ENCODE data around the gene TPP1. TPM values are rescaled to one million over a fixed set of nuclear protein-coding genes. Genes with fewer than 3 reads are reported as not detected.
A peak's percentile ranks its signal among the peaks of the same experiment; 100 is the strongest.

The TPP1 gene
- total and polyA plus RNA-seq, 9 of the 15 experiments (the other 6 are each of a cell fraction or from before 2014, with no cell fraction given): 7.5 to 75.8 (median 15.7) TPM

- TF ChIP-seq TEAD2 (tag; IDR thresholded peaks at IDR 0.05) (no peak), EHMT2 (IDR thresholded peaks at IDR 0.05) (no peak), ELK3 (CRISPR knock-in tag; IDR thresholded peaks at IDR 0.05) (no peak), SRF (CRISPR knock-in tag; IDR thresholded peaks at IDR 0.05) (no peak; a peak in 1 of 4 replicates)
Observed at GRCh38 chr11:6638429-6638828, 19.2 kb upstream of the TPP1 start (continued).

- Histone ChIP-seq H3K4me1 (replicated peaks in 1 of 2; ENCODE audit: control insufficient read depth in 2 of 2, insufficient read depth in 2 of 2, low read length in 2 of 2) (peaks cover 30 to 38% of the 10 kb centered on the region in 2 experiments), H4K20me1 (replicated peaks; ENCODE audit: control insufficient read depth, insufficient read depth, low read length) (no peaks in the 10 kb centered on the region), H3K27me3 (ENCODE audit: control insufficient read depth in 2 of 2, insufficient read depth in 2 of 2, low read length in 2 of 2) (no peaks in the 10 kb centered on the region), H3K9ac (ENCODE audit: insufficient read depth in 1 of 2, low read depth in 2 of 2, low read length in 2 of 2) (no peak overlapping the region), H3K36me3 (ENCODE audit: control insufficient read depth, insufficient read depth, low read length) (no peaks in the 10 kb centered on the region), H3K4me2 (ENCODE audit: insufficient read depth, low read length) (no peak overlapping the region), H3K79me2 (ENCODE audit: control insufficient read depth, insufficient read depth, low read length) (no peaks in the 10 kb centered on the region), H3K9me1 (ENCODE audit: control insufficient read depth, insufficient read depth, low read length) (no peaks in the 10 kb centered on the region), H3K27ac (ENCODE audit: extremely low read depth, low read depth, low read length) (no peak overlapping the region), H3K9me3 (replicated peaks; ENCODE audit: control insufficient read depth, insufficient read depth, low read depth, low read length) (no peaks in the 10 kb centered on the region), H3K4me3 (no peak overlapping the region), H2AFZ (ENCODE audit: low read depth, low read length) (peak overlapping the region; percentile 36)
- DNase-seq (ENCODE audit: extremely low read depth in 1 of 4, low spot score in 3 of 4): peak in 1 of 4 experiments; percentile 37
- in situ Hi-C loops (cut with MboI) (no loop called here), intact Hi-C loops (cut with micrococcal nuclease) (loop anchor here (1.0 to 10.0 kb wide), 4 partner anchors 19 to 263 kb away; partner anchors contain the start of gene TPP1)
- TF ChIP-seq ZNF384 (IDR thresholded peaks at IDR 0.05; ENCODE audit: low read depth, low read length) (no peak), EGR1 (conservative IDR thresholded peaks at IDR 0.05) (0 out of 2 replicates have a peak, but pooled peaks have one; percentile 40)
- no TSS peak for BruUV-seq (replicated peaks)
- WGBS (ENCODE audit: insufficient coverage, low coverage, missing lambda C conversion rate): 9% methylated on average over 3 of the region's 3 CpGs
- ATAC-seq: no peak; the same call in 2 of the 3 replicates
- ChIA-PET CTCF (ENCODE audit: low intra/inter-chr PET ratio) (no interaction called here), POLR2A (interaction anchor here (0.7 to 2.9 kb wide), 2 partner anchors 11 to 72 kb away, joined by 3 to 12 read pairs; no protein-coding TSS in a partner anchor)
- no peak for FAIRE-seq
Observed at GRCh38 chr11:6637871-6638270, 18.6 kb upstream of the TPP1 start.

Data from K562 (cell line).